Activated T-helper 1 cell treated with anti-CD3 and anti-CD28 coated beads, Interleukin-2, amount 50 U/mL, for 16 hours (primary cell): Measurements from ENCODE around the gene ZNF611.
"Not testable (repeated sequence)": the region's sequence is repeated elsewhere in the genome, so short reads cannot be mapped to it uniquely, and the experiment has no call there.

Source experiments
- DNase-seq, 2 donors: peaks; one replicate each; pipeline ENCODE4 v3.0.0-alpha.2; 2020; ENCODE audit warnings: low read depth in 1 of 2, low spot score in 1 of 2

Gene ZNF611

DNA sequence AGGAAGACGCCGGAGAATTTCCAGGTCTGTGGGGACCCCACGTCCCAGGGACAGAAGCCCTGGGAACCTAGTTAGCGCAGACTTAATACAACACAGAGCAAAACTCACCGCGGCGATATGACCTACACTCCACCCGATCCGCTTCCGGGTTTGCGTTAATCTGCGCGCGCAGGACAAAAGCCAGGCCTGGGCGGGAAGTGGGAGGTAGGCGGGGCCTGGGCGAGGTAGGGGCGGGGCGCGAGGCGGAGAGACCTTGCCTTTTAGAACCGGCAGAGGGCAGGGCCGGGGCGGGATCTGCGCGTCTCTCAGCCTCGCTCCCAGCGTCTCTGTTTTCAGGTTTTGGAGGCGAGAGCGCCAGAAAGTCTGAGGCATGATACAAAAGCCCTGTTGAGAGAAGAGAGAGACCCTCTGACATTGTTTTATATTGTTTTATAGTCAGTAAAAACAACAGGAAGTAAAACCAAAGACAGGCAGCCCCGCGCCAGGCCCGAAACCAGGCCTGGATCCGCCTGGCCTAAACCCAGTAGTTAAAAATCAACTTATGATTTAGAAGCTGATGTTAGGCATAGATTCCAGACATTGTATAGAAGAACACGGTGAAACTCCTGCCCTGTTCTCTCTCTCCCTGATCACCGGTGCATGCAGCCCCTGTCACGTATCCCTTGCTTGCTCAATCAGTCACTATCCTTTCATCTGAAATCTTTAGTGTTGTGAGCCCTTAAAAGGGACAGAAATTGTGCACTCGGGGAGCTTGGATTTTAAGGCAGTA, at the start of gene ZNF611:
Gene ZNF611, minus strand, starts transcription at position 152 of the 769 bp plus-strand sequence. CDS start 19,150 bp downstream, outside the sequence.
- peak; percentile 99 for DNase-seq

DNA sequence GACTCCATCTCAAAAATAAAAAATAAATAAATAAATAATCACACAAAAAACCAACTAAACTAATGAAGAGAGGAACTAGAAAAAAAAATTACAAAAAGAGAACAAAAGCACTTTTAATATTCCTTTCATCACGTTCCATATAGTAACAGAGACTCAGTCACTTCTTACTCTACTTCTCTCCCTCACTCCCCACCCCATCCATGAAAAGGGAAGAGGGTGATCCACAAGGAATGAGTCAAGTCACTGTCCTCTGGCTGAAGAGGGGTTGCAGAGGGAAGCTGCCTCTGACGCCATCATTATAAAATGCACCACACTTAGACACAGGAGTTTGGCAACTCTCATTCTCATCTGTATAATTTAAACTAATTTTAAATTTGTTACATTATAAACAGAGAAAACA, 48.0 kb upstream of the ZNF611 start:
- DNase-seq, result not testable (repeated sequence)

DNA sequence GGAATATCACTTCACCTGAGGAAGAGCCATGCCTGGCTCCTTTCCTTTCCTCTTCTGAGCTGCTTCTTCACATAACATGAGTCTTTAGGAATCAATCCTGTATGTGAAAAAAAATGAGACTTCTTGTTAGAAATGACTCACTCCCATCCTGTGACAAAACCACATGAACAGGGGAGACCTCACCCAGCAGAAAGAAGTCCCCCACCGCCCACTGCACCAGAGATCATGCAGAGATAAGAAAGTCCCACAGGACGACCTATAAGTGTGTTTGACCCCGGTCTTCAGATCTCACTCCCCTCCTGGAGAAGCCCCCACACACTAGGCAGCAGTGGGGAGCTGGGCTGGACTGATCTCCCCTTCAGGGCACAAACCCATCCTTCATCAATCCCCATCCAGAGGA, 44.0 kb upstream of the ZNF611 start:
- DNase-seq, result peak in 1 of 2 donors; percentile 22

DNA sequence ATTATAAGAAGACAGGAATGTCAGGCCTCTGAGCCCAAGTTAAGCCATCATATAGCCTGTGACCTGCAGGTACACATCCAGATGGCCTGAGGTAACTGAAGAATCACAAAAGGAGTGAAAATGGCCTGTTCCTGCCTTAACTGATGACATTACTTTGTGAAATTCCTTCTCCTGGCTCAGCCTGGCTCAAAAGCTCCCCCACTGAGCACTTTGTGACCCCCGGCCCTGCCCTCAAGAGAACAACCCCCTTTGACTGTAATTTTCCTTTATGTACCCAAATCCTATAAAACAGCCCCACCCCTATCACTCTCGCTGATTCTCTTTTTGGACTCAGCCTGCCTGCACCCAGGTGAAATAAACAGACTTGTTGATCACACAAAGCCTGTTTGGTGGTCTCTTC, 21.6 kb upstream of the ZNF611 start:
- DNase-seq, result not testable (repeated sequence)

DNA sequence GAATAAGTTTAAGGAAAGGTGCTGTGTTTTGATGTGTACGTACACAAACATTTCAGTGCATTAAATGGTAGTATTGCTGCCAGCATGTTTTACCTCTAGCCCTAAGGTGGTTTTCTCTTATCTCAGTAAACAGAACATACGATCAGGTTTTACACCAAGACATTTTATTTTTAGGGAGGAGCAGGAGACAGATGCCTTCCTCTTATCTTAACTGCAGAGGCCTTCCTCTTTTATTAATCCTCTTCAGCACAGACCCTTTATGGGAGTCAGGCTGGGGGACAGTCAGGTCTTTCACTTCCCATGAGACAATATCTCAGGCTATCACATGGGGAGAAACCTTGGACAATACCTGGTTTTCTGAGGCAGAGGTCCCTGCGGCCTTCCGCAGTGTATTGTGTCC, 14.9 kb upstream of the ZNF611 start:
- DNase-seq, result no peak

DNA sequence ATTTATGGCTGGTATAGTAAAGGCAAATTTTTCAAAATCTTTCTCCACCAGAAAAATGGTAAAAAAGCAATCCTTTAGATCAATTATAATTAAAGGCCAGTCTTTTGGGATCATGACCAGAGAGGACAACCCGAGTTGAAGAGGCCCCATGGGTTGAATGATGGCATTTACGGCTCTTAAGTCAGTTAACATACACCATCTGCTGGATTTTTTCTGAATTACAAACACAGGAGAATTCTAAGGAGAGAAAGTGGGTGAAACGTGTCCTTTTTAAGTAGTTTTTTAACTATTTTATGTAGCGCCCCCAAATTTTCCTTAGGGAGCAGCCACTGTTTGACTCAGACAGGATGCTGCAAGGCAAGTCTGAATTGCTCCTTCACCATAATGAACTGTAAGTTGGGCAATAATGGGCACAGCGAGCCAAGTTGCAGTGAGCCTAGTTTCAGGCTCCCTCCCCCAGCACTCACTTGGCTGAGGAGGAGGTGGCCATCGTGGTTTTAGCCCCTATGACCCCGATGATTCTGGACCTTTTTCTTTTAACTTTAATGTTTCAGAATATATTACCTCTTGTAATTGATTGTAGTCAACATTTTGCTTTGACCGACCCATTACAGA, 13.6 kb upstream of the ZNF611 start:
- DNase-seq, result no peak

DNA sequence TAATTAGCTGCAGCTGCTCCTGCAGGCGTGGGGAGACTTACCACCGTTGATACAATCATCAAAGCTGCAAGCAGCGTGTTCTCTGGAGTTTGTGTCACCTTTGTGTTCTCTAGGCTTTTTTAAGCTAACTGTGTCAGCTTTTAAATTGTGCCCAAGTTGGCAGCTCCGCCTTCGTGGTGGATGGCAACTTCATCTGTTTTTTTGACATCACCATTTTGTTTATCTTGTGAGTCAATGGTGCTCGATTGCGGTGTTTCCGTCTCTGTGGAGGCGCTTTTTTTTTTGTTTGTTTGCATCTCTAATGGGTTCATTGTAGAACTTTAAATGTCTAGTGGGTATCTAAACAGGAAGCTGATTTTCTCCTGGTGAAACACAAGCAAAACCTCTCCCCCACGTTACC, 11.1 kb upstream of the ZNF611 start:
- DNase-seq, result not testable (repeated sequence)

DNA sequence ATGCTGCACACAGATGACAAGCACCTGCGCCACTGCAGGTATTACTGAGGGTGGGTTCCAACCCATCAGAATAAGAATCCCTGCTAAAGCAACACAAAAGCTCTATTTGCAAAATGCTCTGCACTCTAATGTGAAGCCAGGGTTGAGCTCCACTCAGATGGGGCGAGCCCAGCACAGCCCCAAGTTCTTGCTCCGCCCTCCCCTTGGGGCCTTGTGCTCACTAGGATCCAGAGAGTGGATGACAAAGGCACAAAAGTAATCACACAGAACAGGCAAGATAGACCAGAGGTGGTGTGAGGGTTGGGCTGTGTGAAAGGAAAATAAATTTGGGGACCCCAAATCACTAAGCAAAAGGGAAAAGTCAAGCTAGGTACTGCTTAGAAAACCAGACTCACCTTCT, 8.2 kb upstream of the ZNF611 start:
- no peak for DNase-seq

DNA sequence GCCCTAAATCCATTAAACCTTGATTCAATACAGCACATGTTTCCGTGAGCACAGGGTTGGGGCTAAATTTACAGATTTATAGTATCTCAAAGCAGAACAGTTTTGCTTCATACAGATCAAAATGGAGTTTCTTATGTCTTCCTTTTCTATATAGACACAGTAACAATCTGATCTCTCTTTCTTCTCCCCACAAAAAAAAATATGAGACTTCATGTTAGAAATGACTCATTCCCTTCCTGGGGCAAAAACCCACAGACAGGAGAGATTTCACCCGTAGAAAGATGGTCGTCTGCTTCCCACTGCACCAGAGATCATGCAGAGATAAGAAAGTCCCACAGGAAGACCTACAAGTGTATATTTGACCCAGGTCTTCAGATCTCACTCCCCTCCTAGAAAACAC, 7.7 kb upstream of the ZNF611 start:
- no peak for DNase-seq

DNA sequence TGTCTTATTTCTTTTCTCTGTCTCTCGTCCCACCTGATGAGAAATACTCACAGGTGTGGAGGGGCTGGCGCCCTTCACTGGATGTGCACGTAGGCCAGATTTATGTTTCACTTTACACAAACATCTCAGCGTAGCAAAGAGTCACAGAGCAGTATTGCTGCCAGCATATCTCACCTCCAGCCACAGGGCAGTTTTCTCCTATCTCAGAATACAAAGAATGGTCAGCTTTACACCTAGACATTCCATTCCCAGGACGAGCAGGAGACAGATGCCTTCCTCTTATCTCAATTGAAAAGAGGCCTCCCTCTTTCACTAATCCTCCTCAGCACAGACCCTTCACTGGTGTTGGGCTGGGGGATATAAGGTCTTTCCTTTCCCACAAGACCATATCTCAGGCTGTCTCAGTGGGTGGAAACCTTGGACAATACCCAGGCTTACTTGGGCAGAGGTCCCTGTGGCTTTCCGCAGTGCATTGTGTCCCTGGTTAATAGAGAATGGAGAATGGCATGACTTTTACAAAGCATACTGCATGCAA, 7.2 kb upstream of the ZNF611 start:
- no peak for DNase-seq

DNA sequence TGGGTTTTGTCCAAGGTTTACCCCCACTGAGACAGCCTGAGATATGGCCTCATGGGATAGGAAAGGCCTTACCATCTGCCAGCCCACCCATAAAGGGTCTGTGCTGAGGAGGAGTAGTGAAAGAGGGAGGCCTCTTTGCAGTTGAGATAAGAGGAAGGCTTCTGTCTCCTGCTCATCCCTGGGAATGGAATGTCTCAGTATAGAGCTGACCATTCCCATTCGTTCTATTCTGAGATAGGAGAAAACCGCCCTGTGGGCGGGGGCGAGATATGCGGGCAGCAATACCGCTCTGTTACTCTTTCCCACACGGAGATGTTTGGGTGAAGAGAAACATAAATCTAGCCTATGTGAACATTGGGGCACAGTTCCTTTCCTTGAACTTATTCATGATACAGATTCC, 6.5 kb upstream of the ZNF611 start:
- DNase-seq, result not testable (repeated sequence)

DNA sequence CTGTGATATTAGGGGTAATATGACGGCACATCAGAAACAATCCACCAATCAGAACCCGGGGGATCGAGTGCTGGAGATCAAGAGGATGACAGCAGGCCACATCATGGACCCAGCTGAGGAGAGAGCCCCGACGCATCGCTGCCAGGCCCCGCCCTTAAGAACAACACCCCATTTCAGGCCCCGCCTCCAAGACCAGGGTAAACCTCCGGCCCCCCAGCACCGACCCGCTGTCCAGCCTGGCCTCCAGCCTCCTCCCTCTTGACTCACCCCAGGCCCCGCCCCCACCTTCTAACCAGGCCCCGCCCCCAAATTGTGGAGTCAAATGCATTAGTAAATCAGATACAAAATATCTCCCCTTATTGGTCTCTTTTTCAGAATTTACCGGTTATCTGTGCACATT, 4.7 kb upstream of the ZNF611 start:
- DNase-seq, result no peak

DNA sequence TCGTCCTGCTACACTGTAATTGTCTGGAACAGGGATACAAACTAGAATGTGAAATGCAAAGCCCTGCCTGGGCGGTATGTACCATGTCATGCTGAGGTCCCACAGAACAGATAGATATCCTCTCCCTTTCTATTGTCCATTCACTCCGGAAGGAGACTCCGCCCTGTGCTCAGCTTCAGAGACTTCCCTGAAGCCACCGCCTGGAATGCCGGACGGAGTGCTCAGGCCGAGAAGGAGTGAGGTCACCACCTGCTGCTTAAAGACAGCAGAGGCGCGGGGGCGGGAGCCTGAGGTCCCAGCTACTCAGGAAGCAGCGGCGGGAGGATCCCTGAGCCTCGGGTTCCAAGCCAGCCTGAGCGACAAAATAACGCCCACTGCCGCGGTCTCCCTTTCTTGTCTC, 890 bp upstream of the ZNF611 start:
- no peak for DNase-seq

DNA sequence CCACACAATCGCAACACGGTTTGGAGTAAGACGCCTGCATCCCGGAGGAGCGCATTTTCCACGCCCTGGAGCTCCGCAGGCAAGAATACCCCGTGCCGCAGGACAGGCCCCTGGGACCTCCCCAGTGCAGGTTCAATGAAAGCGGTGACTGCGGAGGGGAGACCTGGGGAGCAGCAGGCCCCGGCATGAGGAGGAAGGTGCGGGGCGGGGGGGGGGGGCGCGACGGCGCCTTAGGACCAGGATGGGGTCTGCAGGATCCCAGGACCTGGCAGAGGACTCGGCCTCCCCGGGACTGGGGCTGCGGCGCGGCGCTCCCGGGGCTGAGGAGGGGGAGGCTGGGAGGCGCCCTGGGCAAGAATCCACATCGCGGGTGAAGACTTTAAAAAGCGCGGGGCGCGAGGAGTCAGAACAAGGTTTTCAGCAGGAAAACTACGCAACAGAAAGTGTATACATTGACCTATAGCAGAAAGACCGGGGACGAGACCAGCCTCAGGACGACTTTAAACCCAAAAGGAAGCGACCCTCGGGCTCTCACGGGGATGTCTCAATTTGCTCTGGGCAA, 432 bp downstream of the ZNF611 start:
- no peak for DNase-seq

DNA sequence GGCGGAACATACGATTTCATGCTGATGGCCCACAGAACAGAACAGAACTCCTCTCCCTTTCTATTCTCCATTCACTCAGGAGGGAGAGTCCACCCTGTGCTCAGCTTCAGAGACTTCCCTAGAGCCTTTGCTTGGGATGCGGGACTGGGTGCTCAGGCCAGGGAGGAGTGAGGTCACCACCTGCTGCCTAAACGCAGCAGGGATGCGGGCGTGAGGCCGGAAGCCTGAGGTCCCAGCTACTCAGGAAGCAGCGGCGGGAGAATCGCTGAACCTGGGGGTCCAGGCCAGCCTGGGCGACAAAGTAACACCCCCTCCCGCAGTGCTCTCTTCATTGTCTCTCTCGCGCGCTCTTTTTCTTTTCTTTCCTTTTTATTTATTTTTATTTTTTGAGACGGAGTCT, 8.8 kb downstream of the ZNF611 start:
- not testable (repeated sequence) for DNase-seq

DNA sequence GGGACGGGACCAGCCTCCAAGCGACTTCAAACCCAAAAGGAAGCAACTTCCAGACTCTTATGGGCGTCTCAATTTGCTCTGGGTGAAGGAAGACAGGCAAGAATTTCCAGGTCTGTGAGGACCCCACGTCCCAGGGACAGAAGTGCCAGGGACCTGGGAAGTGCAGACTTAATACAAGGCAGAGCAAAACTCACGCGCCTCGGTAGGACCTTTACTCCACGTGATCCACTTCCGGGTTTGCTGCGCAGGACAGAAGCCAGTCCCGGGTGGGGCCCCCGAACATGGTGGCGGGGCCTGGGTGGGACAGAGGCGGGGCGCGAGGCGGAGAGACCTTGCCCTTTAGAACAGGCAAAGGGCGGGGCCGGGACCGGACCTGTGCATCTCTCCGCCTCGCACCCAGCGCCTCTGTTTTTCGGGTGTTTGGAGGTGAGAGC, 9.3 kb downstream of the ZNF611 start:
- no peak for DNase-seq

DNA sequence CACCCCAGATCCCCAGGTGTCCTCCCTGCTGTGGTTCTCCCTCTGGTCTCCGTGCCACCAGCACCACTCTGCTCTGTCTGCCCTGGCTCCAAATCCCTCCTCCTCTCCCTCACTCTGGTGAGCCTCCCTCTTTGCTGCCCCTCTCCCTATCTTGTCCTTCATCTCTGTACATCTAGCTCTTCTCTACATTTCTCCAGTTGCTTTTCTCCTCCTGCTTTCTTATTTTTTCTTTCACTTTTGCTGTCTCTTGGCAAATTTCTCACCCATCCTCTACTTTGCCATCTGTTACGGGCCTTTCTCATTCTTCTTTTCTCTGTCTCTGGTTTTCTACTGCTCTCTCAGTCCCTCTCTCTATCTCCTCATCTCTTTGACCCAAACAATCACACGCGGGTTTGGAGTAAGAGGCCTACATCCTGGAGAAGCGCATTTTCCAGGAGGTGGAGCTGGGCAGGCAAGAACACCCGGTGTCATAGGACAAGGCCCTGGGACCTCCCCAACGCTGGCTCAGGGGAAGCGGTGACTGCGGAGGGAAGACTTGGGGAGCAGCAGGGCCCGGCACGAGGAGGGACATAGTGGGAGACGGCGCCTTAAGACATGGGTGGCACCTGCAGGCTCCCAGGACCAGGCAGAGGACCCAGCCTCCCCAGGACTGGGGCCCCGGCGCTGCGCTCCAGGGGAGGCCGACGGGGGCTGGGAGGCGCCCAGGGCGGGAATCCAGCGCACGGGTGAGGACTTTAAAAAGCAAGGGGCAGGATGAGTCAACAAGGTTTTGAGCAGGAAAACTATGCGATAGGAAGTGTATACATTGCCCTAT, 9.9 kb downstream of the ZNF611 start:
- DNase-seq, result no peak

DNA sequence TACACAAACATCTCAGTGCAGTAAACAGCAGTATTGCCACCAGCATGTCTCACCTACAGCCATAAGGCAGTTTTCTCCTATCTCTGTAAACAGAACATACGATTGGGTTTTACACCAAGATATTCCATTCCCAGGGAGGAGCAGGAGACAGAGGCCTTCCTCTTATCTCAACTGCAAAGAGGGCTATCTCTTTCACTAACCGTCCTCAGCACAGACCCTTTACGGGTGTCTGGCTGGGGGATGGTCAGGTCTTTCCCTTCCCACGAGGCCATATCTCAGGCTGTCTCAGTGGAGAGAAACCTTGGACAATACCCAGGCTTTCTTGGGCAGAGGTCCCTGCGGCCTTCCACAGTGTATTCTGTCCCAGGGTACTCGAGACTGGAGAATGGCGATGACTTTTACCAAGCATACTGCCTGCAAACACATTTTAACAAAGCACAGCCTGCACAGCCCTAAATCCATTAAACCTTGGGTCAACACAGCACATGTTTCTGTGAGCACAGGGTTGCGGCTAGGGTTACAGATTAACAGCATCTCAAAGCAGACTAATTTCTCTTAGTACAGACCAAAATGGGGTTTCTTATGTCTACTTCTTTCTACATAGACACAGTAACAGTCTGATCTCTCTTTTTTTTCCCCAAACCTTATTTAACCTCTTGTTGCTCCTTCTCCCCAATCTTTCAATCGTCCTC, 10.8 kb downstream of the ZNF611 start:
- DNase-seq, result not testable (repeated sequence)

DNA sequence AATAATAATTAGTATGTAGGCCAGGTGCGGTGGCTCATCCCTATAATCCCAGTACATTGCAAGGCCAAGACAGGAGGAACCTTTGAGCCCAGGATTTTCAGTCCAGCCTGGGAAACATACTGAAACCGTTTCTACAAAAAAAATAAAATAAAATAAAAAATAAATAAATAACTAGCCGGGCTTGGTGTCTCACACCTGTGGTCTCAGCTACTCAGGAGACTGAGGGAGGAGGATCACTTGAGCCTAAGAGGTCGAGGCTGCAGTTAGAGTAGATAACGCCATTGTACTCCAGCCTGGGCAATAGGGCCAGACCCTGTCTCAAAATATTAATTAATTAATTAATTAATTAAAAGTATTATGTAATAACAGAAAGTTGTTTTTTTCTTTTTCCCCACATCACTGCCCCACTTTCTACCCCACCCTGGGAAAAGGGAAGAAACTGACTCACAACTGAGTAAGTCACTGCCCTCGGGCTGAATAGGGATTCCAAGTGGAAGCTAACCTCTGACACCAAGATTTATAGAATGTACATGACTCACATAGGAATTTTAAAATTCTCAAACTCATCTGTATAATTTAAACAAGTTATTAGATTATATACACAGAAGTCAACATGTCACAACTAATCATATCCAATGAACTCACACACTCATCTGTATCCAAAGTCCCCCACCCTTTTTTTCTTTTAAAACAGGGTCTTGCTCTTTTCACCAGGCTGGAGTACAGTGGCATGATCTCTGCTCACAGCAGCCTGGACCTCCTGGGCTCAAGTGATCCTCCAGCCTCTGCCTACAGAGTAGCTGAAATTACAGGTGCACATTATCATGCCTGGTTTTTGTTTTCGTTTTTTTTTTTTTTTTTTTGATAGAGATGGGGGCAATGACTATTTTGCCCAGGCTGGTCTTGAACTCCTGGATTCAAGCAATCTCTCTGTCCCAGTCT, 12.5 kb downstream of the ZNF611 start:
- no peak for DNase-seq

DNA sequence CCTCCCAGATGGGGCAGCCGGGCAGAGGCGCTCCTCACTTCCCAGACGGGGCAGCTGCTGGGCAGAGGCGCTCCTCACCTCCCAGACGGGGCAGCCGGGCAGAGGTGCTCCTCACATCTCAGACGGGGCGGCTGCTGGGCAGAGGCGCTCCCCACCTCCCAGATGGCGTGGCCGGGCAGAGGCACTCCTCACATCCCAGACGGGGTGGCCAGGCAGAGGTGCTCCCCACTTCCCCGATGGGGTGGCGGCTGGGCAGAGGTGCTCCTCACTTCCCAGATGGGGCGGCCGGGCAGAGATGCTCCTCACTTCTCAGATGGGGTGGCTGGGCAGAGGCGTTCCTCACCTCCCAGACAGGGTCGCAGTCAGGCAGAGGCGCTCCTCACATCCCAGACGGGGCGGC, 14.3 kb downstream of the ZNF611 start:
- not testable (repeated sequence) for DNase-seq
